Measurements from ENCODE around the gene RHOT2. TPM values are rescaled to one million over a fixed set of nuclear protein-coding genes. Genes with fewer than 3 reads are reported as not detected.

RHOT2 gene
- total and polyA plus RNA-seq, 2 of the 8 experiments (the other 6 are each of a cell fraction or from before 2014, with no cell fraction given) = 149 to 194 TPM

DNA sequence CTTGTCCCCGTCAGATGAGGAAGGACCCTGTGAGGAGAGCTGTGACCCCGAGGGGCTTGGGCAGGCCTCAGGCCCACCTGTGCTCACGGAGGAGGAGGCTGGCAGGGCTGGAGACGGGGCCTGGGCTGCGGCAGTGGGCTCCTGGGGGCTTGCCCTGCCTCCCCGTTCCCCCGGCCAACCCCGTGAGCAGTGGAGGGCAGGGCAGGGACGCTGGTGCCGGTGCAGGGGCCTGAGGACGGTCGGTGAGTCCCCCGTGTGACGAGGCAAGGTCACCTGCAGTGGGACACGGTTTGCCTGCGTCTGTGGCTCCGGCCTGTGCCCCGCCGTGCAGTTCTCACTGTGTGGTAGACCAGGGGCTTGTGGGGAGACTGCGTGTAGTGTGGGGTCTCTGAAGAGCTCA is 8.3 kb upstream of the RHOT2 start:
- no peak overlapping the region for H3K4me3 ChIP-seq (ENCODE audit: extremely low read depth in 1 of 4, insufficient read depth in 2 of 4, low read depth in 3 of 4, low read length in 4 of 4)
- WGBS, 2 experiments (ENCODE audit: extremely low coverage in 1 of 2, insufficient coverage in 1 of 2, insufficient read length in 1 of 2, insufficient replicate concordance in 2 of 2, low coverage in 1 of 2, low lambda C conversion rate in 2 of 2, missing lambda C conversion rate in 1 of 2) = 89% methylated on average over 17 of the region's 20 CpGs; no CpG with 5 or more reads in 1 of the 2 experiments
- CTCF ChIA-PET (ENCODE audit: partially characterized antibody) = interaction anchor here (0.6 to 11.3 kb wide), 14 partner anchors 9 to 268 kb away, joined by 3 to 104 read pairs (median 5); partner anchors contain the start of genes METTL26, RHBDL1 and WDR90

More for the DNA sequence above, 8.3 kb upstream of the RHOT2 start:
- Histone ChIP-seq H4K5ac (ENCODE audit: insufficient read length, low read depth, low read length) (no peak overlapping the region), H3K4me1 (replicated peaks in 1 of 4; ENCODE audit: control insufficient read depth in 3 of 4, insufficient read depth in 4 of 4, low read length in 3 of 4) (peaks cover 0 to 8% (median 1%) of the 10 kb centered on the region in 4 experiments; a peak in 4 of 7 replicates), H3K4ac (replicated peaks; ENCODE audit: insufficient read length, low read depth, low read length) (no peak overlapping the region), H2BK120ac (replicated peaks; ENCODE audit: low read depth, low read length) (no peak overlapping the region), H3K79me2 (ENCODE audit: control insufficient read depth in 1 of 2, insufficient read depth in 2 of 2, low read length in 2 of 2) (no peaks in the 10 kb centered on the region), H2AK5ac (ENCODE audit: low read depth, low read length) (no peak overlapping the region), H2BK20ac (ENCODE audit: low read length) (no peak overlapping the region), H3K23ac (ENCODE audit: insufficient read length) (no peak overlapping the region), H3K4me2 (ENCODE audit: insufficient read depth in 1 of 2, low read depth in 2 of 2, low read length in 2 of 2) (no peak overlapping the region), H2BK12ac (ENCODE audit: low read depth, low read length) (no peak overlapping the region), H4K91ac (replicated peaks; ENCODE audit: insufficient read length, low read length) (no peak overlapping the region), H4K8ac (ENCODE audit: extremely low read depth, insufficient read depth, low read length) (peak overlapping the region; percentile 25; the same call in 1 of the 2 replicates), H2BK15ac (ENCODE audit: low read length) (no peak overlapping the region), H3K36me3 (ENCODE audit: control insufficient read depth in 2 of 4, insufficient read depth in 4 of 4, low read length in 3 of 4) (peaks cover 0 to 34% (median 1%) of the 10 kb centered on the region in 4 experiments; a peak in 3 of 8 replicates), H4K20me1 (replicated peaks in 1 of 2; ENCODE audit: control insufficient read depth in 1 of 2, insufficient read depth in 2 of 2, low read length in 2 of 2) (no peaks in the 10 kb centered on the region), H3K18ac (ENCODE audit: extremely low read depth, low read length) (no peak overlapping the region), H3K56ac (replicated peaks; ENCODE audit: insufficient read length, low read depth, low read length) (no peak overlapping the region), H3K14ac (ENCODE audit: insufficient read length) (no peak overlapping the region), H3K23me2 (ENCODE audit: low read depth, low read length) (no peaks in the 10 kb centered on the region), H3K79me1 (ENCODE audit: low read depth, low read length) (no peaks in the 10 kb centered on the region), H3K9ac (replicated peaks in 1 of 4; ENCODE audit: extremely low read depth in 1 of 4, low read depth in 3 of 4, low read length in 3 of 4) (no peak overlapping the region), H2BK5ac (ENCODE audit: low read depth, low read length) (no peak overlapping the region), H3K9me3 (ENCODE audit: insufficient read depth in 2 of 2, low read depth in 1 of 2, low read length in 1 of 2) (no peaks in the 10 kb centered on the region), H2AFZ (ENCODE audit: low read length) (no peak overlapping the region), H3K27me3 (replicated peaks in 1 of 4; ENCODE audit: control insufficient read depth in 3 of 4, extremely low read depth in 1 of 4, insufficient read depth in 3 of 4, low read length in 3 of 4) (no peaks in the 10 kb centered on the region), H3K27ac (ENCODE audit: low read depth, low read length) (no peak overlapping the region)
- DNase-seq (ENCODE audit: low read depth in 1 of 2, low spot score in 2 of 2) (no peak), FAIRE-seq (no peak)
- POLR2A ChIA-PET (ENCODE audit: partially characterized antibody) = interaction anchor here (0.7 to 17.4 kb wide), 7 partner anchors 9 to 72 kb away, joined by 3 to 214 read pairs (median 6); partner anchors contain the start of genes JMJD8, RHBDL1, STUB1 and WDR90
- no peak for TF ChIP-seq GTF2F1 (IDR thresholded peaks at IDR 0.05; ENCODE audit: borderline replicate concordance, low read depth, low read length)
- TF ChIP-seq CBX5 (IDR thresholded peaks at IDR 0.05; ENCODE audit: low read depth, low read length) = no peak
- no peak for TF ChIP-seq SUZ12 (IDR thresholded peaks at IDR 0.05; ENCODE audit: low read length)

Measured in H1 (cell line).